HG03196 (cell line): ENCODE data around the gene ITIH1.
"Not testable (repeated sequence)": the region's sequence is repeated elsewhere in the genome, so short reads cannot be mapped to it uniquely, and the experiment has no call there.

Experiments
- ATAC-seq: cut with Tn5 transposase; IDR thresholded peaks from one replicate; pipeline ENCODE4 v1.9.1; 2021; ENCODE audit not compliant: unreplicated experiment

The ITIH1 gene

GRCh38 chr3:52777127-52777958 is at the start of gene ITIH1:
Gene ITIH1 (plus strand): TSS chr3:52777599. CDS start chr3:52777616, 17 bp downstream.
- ATAC-seq = no peak

GRCh38 chr3:52728753-52729152 is 48.6 kb upstream of the ITIH1 start:
- not testable (repeated sequence) for ATAC-seq

- ATAC-seq = no peak
Observed at GRCh38 chr3:52730681-52731080, 46.7 kb upstream of the ITIH1 start.

- ATAC-seq = no peak
Observed at GRCh38 chr3:52731590-52731989, 45.8 kb upstream of the ITIH1 start.

- ATAC-seq = no peak
Observed at GRCh38 chr3:52733256-52733891, 44.0 kb upstream of the ITIH1 start.

GRCh38 chr3:52739730-52740129 is 37.7 kb upstream of the ITIH1 start:
- ATAC-seq = no peak

- ATAC-seq = no peak
Observed at GRCh38 chr3:52742418-52743041, 34.9 kb upstream of the ITIH1 start.

- ATAC-seq = no peak
Observed at GRCh38 chr3:52743152-52743551, 34.2 kb upstream of the ITIH1 start.

GRCh38 chr3:52743721-52744120 is 33.7 kb upstream of the ITIH1 start:
- no peak for ATAC-seq

GRCh38 chr3:52752045-52752660 is 25.2 kb upstream of the ITIH1 start:
- ATAC-seq = no peak

GRCh38 chr3:52754373-52754772 is 23.0 kb upstream of the ITIH1 start:
- ATAC-seq = no peak

GRCh38 chr3:52756141-52756540 is 21.3 kb upstream of the ITIH1 start:
- ATAC-seq = no peak

- ATAC-seq = no peak
Observed at GRCh38 chr3:52763466-52763865, 13.9 kb upstream of the ITIH1 start.

- no peak for ATAC-seq
Observed at GRCh38 chr3:52769786-52770455, 7.5 kb upstream of the ITIH1 start.

- peak; percentile 92 for ATAC-seq
Observed at GRCh38 chr3:52770496-52771333, 6.7 kb upstream of the ITIH1 start, which contains the start of gene NEK4. Gene NEK4 (minus strand): TSS chr3:52770940. CDS start chr3:52770746, 194 bp downstream.

- no peak for ATAC-seq
Observed at GRCh38 chr3:52771334-52771681, 6.1 kb upstream of the ITIH1 start.

GRCh38 chr3:52771702-52772101 is 5.7 kb upstream of the ITIH1 start:
- no peak for ATAC-seq

- ATAC-seq = no peak
Observed at GRCh38 chr3:52773361-52774065, 3.9 kb upstream of the ITIH1 start.

GRCh38 chr3:52774066-52774713 is 3.2 kb upstream of the ITIH1 start:
- ATAC-seq = no peak
